AG04449 (cell line): ENCODE results near the gene HOXD3.

Experiments
- CTCF ChIA-PET: fragments of 350-600 bp; formaldehyde crosslinking; extraction: SDS; loops from one replicate; lab custom pipeline; 2021; ENCODE audit warnings: antibody characterized with exemption; lab: Yijun Ruan, JAX
- POLR2A ChIA-PET: fragments of 400-600, 350-600 bp; formaldehyde crosslinking; extraction: SDS; loops from one replicate; lab custom pipeline; 2020; ENCODE audit warnings: antibody characterized with exemption, inconsistent platforms; lab: Yijun Ruan, JAX
- DNase-seq: peaks from one replicate; pipeline ENCODE4 v3.0.0-alpha.2; 2010; ENCODE audit warnings: low read depth, low spot score
- H3K4me3 ChIP-seq: 2 replicates; pipeline ENCODE4 v1.5.1; 2011; ENCODE audit warnings: low read depth, mild to moderate bottlenecking, control low read depth, low read length
- TF ChIP-seq, protein P1 (sequence below): IDR thresholded peaks from one replicate; pipeline ENCODE4 v1.5.1; 2011; ENCODE audit warnings: mild to moderate bottlenecking, moderate library complexity, low read length, control low read depth, inconsistent platforms; ENCODE audit not compliant: insufficient read depth; ENCODE audit errors: missing control alignments

HOXD3 gene

DNA sequence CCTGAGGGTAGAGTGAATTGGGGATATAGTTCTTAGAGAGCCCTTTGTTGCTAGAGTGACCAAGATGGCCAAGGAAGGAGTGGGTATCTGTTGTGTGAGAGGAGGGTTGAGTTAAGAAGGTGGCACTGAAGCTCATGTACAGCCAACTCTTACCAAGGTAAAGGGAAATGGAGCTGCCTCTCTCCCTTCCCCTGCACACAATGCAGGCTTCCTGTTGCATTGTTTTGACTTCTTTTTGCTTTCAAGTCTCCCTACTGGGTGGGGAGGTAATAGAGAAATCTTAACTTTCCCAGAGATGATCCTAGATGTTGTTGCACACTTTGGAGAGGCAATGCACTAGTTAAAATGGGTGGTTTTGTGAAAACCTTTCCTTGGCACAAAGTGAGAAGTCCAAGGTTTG is 55.2 kb downstream of the HOXD3 start:
- no peak overlapping the region for H3K4me3 ChIP-seq
- CTCF ChIA-PET, result no interaction called here
- TF ChIP-seq, protein P1, sequence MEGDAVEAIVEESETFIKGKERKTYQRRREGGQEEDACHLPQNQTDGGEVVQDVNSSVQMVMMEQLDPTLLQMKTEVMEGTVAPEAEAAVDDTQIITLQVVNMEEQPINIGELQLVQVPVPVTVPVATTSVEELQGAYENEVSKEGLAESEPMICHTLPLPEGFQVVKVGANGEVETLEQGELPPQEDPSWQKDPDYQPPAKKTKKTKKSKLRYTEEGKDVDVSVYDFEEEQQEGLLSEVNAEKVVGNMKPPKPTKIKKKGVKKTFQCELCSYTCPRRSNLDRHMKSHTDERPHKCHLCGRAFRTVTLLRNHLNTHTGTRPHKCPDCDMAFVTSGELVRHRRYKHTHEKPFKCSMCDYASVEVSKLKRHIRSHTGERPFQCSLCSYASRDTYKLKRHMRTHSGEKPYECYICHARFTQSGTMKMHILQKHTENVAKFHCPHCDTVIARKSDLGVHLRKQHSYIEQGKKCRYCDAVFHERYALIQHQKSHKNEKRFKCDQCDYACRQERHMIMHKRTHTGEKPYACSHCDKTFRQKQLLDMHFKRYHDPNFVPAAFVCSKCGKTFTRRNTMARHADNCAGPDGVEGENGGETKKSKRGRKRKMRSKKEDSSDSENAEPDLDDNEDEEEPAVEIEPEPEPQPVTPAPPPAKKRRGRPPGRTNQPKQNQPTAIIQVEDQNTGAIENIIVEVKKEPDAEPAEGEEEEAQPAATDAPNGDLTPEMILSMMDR, result no peak
- POLR2A ChIA-PET, result no interaction called here
- no peak for DNase-seq

DNA sequence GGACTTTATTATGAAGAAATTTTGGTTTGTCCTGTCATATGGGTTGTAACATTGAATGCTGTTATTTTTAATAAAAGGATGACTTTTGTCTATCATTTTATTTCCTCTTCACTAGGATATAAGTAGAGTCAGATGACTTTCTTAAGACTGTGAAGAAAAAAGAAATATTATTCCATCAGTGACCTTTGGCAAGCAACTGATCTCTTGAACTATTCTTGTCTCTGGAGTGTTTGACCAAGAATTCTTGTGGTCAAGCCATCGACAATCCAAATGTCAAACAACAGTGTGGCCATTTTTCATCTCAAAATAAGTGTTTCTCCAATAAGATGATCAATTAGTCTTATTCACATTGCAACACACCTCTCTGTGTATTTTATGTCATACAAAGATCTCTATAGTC is 56.3 kb downstream of the HOXD3 start:
- CTCF ChIA-PET, result no interaction called here
- TF ChIP-seq, protein P1, result no peak
- H3K4me3 ChIP-seq, result no peak overlapping the region
- no peak for DNase-seq
- POLR2A ChIA-PET, result no interaction called here
